Lung (tissue), 12 donors: Measurements from ENCODE around the gene ADGRG1. TPM values are rescaled to one million over a fixed set of nuclear protein-coding genes. Genes with fewer than 3 reads are reported as not detected.

Experiments used
- ATAC-seq: fragments of 200-7000 bp; cut with Tn5 transposase; one replicate; pipeline ENCODE4 v1.9.1; 2020; ENCODE audit warnings: moderate number of reproducible peaks; ENCODE audit not compliant: insufficient read depth, low FRiP score
- DNase-seq, 3 donors: peaks; one replicate each; pipeline ENCODE4 v3.0.0-alpha.2; 2013 to 2017
- H3K27ac ChIP-seq, 2 donors: one replicate each; pipeline ENCODE4 v1.5.1; 2013; ENCODE audit warnings: mild to moderate bottlenecking in 2 of 2, moderate library complexity in 2 of 2, control low read depth in 1 of 2, inconsistent platforms in 1 of 2, low read depth in 1 of 2, low read length in 1 of 2
- H3K27me3 ChIP-seq, 3 donors: one replicate each; pipeline ENCODE4 v1.5.1; 2013; ENCODE audit warnings: low read length in 2 of 3; ENCODE audit not compliant: control insufficient read depth in 3 of 3, insufficient read depth in 3 of 3
- H3K36me3 ChIP-seq, 4 donors: one replicate each; pipeline ENCODE4 v1.5.1; 2013; ENCODE audit warnings: low read length in 4 of 4, mild to moderate bottlenecking in 1 of 4, moderate library complexity in 1 of 4; ENCODE audit not compliant: control insufficient read depth in 4 of 4, insufficient read depth in 4 of 4
- H3K4me1 ChIP-seq, 5 donors: one replicate each; pipeline ENCODE4 v1.5.1; 2013; ENCODE audit warnings: low read length in 5 of 5, mild to moderate bottlenecking in 2 of 5, moderate library complexity in 1 of 5; ENCODE audit not compliant: control insufficient read depth in 5 of 5, insufficient read depth in 5 of 5
- H3K4me3 ChIP-seq: one replicate; pipeline ENCODE4 v1.5.1; 2013; ENCODE audit warnings: mild to moderate bottlenecking, control low read depth, moderate library complexity
- H3K9ac ChIP-seq, 2 donors: one replicate each; pipeline ENCODE4 v1.5.1; 2013; ENCODE audit warnings: low read length in 2 of 2, control low read depth in 1 of 2; ENCODE audit not compliant: insufficient read depth in 1 of 2
- H3K9me3 ChIP-seq, 4 donors: one replicate each; pipeline ENCODE4 v1.5.1; 2013; ENCODE audit warnings: low read length in 3 of 4, mild to moderate bottlenecking in 1 of 4, moderate library complexity in 1 of 4; ENCODE audit not compliant: control insufficient read depth in 4 of 4, insufficient read depth in 3 of 4
- CTCF ChIP-seq: IDR thresholded peaks from 2 replicates; pipeline ENCODE4 v1.5.1; 2012; ENCODE audit warnings: mild to moderate bottlenecking; ENCODE audit errors: control extremely low read depth, extremely low read depth
- WGBS, 2 donors: extraction: QIAGEN DNeasy Blood & Tissue Kit; methylation state at CpG; one replicate each; pipeline ENCODE4 v1.1.7; 2013; 5-methylcytosine and 5-hydroxymethylcytosine counted together
- polyA plus RNA-seq, 2 donors: library from polyadenylated mRNA; stranded (reverse); fragments of 200-250 nt; gene quantifications; one replicate each; pipeline ENCODE4 v1.2.1, GENCODE V29; 2013
- total RNA-seq, 2 donors: library from RNA; depleted of rRNA in 1 of 2; stranded (reverse); fragments of >200 nt in 1 of 2; gene quantifications; one replicate each; pipeline ENCODE4 v1.2.1, GENCODE V29; 2014 to 2021
- donor health status: control.
- donor health status: control.
- donor health status: Bipolar disorder and iron deficiency.
- donor health status: healthy.
- donor health status: DM: yes; HTN: yes; CAD: no.

Gene ADGRG1
- total and polyA plus RNA-seq, 4 donors = 8.8 to 74.4 (median 28.0) TPM

- ATAC-seq (no peak), DNase-seq (no peak)
- 22 to 52% methylated on average over 9 of the region's 9 CpGs for WGBS, 2 donors
- H3K9ac ChIP-seq = no peak overlapping the region
- H3K36me3 ChIP-seq = peaks cover 0 to 2% (median 0%) of the 10 kb centered on the region in 4 donors
- no peak for TF ChIP-seq CTCF
- H3K4me3 ChIP-seq = no peak overlapping the region
- no peaks in the 10 kb centered on the region for H3K27me3 ChIP-seq
- peaks cover 0 to 40% (median 5%) of the 10 kb centered on the region in 5 donors for H3K4me1 ChIP-seq
- no peak overlapping the region for H3K27ac ChIP-seq
- no peaks in the 10 kb centered on the region for H3K9me3 ChIP-seq
Observed at GRCh38 chr16:57643910-57644309, 15.5 kb downstream of the ADGRG1 start.

GRCh38 chr16:57644383-57645014, 16.1 kb downstream of the ADGRG1 start:
- H3K27ac ChIP-seq = peak overlapping the region in 1 of 2 donors; percentile 20
- H3K4me3 ChIP-seq = no peak overlapping the region
- ATAC-seq (no peak), DNase-seq (no peak)
- peaks cover 0 to 36% (median 0%) of the 10 kb centered on the region in 5 donors for H3K4me1 ChIP-seq
- H3K9ac ChIP-seq = no peak overlapping the region
- H3K9me3 ChIP-seq = no peaks in the 10 kb centered on the region
- WGBS, 2 donors = 83 to 91% methylated on average over 11 of the region's 11 CpGs
- no peak for TF ChIP-seq CTCF
- H3K27me3 ChIP-seq = no peaks in the 10 kb centered on the region
- H3K36me3 ChIP-seq = peaks cover 0 to 2% (median 0%) of the 10 kb centered on the region in 4 donors

- no peak overlapping the region for H3K9ac ChIP-seq
- TF ChIP-seq CTCF = no peak
- ATAC-seq (no peak), DNase-seq (no peak)
- WGBS, 2 donors = 46 to 56% methylated on average over 8 to 10 of the region's 10 CpGs
- peak overlapping the region; percentile 44 to 68 for H3K27ac ChIP-seq
- no peaks in the 10 kb centered on the region for H3K9me3 ChIP-seq
- H3K36me3 ChIP-seq = peaks cover 0 to 2% (median 0%) of the 10 kb centered on the region in 4 donors
- H3K4me3 ChIP-seq = no peak overlapping the region
- H3K27me3 ChIP-seq = no peaks in the 10 kb centered on the region
- peaks cover 0 to 36% (median 0%) of the 10 kb centered on the region in 5 donors for H3K4me1 ChIP-seq
Observed at GRCh38 chr16:57645169-57645568, 16.7 kb downstream of the ADGRG1 start.
